T-helper 1 cell (primary cell): ENCODE measurements around the gene CXCL14.

Experiments
- DNase-seq, 5 donors: peaks; one replicate each; pipeline ENCODE4 v3.0.0-alpha.2; 2012 to 2020

Gene CXCL14

DNA sequence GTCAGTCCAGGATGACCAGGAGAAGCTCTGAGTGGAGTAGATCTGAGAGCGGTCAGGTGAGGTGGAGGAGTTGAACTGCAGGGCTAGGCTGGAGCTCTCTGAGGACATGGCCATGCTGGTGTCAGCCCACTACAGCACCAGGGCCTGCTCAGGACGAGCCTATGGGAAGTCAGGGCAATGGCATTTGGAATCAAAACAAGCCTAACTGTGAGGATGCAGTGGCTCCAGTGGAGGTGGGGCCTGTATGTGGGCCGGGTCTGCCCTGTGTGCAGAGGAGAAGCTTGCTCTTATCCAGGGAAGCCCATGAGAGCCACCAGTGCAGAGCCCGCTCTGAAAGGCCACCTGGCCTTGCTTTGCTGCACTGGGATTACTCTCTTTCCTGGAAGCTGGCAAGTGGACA lies 11.1 kb downstream of the CXCL14 start:
- DNase-seq: no peak

DNA sequence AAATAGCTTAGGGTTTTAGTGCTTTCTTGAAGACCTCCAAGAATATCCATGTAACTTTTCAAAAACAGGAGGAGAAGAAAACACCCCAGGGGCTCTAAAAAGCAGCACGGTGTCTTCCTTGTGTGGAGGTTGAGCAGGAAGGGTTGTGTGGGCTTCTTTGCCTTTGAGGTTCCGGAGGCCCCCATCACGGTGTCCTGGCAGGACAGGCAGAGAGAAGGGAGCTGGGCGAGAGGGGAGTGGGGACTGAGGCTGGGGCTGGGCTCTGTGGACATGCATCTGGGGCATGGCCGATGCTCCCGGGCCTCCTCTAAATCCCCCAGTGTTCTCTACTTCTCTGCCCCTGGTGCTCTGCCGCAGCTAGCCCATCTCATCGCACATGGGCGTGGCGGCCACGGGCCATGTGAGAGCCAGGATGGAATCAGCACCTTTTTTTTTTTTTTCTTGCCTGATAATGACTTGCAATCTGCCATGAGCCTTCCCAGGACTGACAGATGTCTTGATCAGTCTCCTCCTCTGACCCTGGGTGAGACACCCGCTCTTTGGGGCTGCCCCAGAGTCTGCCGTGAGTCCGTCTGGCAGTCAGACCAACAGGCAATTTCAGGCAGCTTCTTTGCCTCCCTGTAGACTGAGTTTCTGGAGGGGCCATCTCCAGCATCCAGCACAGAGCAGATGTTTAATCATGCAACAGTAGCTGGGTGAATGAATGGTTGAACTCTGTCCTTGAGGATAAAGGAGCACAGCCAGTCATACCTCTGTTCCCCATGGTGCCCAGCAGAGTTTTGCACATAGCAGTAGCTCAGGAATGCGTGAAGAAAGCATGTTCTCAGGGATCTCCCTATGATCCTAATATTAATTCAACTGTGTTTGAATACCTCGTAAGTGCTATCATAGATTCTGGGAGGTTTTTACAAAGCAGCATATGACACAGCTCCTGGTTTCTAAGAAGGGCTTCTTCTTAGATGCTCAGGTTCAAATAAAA lies 12.1 kb downstream of the CXCL14 start:
- DNase-seq: no peak

DNA sequence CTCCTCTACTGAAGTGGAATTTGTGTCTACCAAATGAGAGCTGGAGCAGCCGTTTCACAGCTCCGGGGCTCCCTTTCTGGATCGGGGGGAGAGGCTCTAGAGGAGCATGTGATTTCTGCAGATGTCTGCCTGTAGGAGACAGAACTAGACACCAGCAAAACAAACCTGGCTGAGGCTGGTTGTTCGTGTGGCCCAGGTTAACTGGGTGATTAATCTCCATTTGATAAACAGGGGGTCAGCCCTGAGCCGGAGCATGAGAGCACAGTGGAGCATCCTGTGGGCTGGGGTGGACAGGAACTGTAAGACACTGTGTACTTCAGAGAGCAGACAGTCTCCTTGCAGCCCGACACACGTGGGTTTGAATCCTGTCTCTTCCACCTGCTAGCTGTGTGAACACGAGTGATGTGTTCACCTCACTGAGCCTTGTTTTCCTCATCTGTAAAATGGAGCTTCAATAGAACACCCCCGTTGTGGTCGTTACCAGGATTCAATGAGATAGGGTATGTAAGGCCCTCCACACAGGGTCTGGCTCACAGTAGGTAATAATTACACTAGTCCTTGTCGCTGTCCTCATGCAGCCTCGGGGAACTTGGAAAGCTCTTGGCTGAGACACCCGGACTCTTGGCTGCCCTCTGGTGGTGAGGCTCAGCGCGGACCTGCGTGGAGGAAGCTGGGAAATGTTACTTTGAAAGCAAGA lies 12.9 kb downstream of the CXCL14 start:
- peak; percentile 17 to 59 (median 36) for DNase-seq

DNA sequence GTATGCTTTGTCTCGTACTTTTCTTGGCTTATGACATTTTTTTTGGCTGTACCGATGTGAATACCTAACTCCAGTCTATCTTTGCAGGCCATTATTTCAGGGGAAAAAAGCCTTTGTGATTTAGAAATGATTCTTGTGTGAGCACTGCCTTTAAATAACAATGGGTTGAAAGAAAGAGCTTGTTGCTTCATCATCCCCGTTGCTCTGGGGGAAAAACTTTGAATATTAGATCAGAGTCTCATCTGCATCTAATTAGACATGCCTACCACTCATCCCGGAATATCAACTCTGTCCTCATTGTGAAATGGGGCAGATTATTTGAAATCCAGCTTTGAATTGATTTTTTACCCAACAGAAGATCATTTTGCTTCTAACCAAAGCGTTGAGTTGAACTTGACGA lies 13.5 kb downstream of the CXCL14 start:
- DNase-seq: no peak

DNA sequence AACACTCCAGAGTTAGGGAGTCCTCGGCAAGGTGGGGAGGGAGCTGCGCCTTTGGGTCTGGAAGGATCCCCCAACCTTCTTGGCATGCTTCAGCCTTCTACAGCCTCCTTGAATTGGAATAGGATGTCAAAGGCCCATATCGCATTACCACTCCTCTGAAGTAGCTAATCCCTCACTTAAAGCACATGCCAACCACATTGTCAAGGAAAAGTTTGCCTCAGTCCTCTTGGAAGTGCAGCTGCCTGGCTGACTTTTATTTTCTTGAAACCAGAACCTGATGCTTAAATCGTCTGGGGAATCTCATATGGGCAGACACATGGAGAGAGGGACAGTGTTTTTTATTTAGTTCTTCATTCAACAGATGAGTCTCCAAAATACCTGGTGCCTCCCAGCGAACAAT lies 14.5 kb downstream of the CXCL14 start:
- DNase-seq: no peak

DNA sequence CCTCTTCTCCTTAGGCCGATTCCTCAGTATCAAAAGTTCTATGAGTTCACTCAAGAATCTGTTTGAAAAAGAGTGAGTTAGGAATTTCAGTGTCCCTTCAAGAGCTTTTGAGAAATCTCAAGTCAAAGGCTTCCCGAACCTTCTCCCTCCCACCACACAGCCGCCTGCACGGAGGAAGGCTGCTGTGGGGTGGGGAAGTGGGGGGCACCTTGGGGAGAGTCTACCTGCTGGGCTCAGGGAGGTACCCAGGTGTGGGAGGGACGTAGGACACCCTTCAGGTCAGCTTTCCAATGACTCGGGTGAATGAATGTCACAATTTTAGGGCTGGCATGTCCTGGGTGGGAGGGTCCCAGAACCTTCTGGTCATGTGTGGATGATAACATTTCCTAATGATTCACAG lies 17.5 kb downstream of the CXCL14 start:
- DNase-seq: no peak

DNA sequence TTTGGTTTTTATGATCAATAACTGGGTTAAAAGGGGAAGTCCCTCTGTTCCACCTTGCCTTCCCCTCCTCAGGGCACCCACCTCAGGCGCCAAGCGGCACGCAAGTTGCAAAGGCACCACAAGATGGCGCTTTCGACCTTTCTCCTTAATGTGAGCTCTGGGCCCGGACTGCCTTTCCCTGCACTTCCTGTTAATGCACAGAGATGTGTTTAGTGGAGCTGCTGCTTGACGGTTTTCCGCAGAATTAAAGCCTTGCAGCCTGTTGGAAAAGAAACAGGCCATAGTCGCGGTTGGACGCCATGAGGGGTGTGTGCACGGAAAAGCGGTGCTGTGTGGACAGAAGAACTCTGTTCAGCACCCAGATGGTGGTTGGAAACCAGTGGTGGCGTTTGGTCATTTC lies 17.9 kb downstream of the CXCL14 start:
- DNase-seq: peak in 3 of 5 donors; percentile 12 to 55 (median 37)

DNA sequence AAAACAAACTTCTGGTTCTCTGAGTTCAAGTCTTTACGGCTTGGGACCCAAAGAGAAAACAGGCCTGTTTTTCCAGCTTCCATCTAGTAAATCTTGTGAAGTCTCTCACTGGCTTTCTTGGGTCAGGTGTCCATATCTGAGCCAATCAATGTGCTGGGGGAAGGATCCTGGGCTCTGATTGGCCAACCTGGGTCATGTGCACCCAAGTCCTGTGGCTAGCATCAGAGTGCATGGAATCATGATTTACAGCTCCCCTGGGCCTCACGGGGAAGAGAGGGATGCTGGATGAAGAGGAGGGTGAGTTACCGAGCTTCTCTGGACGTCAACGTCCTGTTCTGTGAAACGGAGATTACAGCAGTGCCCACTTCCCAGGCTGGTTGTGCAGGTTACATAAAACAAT lies 19.4 kb downstream of the CXCL14 start:
- DNase-seq: no peak

DNA sequence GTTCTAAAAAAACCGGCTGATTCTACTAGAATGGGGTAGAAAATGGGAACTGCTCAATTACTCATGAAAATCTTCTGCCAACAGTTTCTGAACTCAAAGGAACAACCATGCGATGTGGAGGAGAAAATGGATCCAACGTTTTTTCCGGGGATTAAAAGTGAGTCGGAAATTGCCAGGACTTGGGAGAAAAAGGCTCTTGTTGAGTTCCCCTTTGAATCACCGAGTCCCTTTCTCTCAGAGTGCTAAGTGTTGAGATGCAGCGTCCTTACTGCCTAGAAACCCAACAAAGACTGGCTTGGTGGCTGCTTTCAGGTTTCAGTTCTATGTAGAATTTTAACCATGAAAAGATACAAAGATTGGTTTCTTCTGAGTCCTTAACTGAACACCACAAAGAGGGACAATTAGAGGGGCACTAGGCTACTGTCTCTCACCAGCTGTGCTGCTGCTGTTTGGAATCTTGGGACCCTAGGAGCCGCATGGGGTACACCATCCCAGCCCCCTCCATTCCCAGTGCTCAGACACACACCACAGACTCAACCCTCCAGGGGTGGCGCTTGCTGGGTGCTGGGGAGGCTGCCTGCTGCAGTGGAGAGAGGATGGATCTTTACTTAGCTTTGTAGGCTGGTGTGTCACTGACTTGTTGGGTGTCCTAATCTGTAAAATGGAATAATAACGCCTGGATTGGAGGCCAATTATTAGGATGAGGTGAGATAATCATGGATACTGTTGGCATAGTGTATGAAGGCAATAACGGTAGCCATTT lies 21.5 kb downstream of the CXCL14 start:
- no peak for DNase-seq

DNA sequence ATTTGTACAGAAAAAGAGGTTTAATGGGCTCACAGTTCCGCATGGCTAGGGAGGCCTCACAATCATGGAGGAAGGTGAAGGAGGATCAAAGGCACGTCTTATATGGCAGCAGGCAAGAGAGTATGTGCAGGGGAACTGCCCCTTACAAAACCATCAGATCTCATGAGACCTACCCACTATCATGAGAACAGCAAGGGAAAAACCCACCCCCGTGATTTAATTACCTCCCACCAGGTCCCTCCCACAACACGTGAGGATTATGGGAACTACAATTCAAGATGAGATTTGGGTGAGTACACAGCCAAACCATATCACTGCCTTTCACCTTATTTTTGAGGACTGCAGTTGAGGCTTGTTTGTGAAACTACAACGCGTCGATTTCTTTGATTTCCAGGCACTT lies 22.2 kb downstream of the CXCL14 start:
- no peak for DNase-seq

DNA sequence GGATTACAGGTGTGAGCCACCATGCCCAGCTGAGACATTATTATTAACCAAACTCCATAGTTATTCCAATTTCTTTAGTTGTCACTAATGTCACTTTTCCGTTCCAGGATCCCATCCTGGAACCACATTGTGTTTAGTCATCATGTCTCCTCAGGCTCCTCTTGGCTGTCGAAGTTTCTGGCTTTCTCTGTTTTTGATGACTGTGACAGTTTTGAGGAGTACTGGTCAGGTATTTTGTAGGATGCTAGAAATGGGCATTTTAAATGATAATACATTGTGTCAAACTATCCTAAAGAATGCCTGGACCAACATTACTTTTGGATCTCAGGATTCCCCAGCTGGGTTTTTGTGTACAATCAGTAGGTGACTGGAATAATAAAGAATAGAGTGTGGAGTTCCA lies 23.3 kb downstream of the CXCL14 start:
- no peak for DNase-seq

DNA sequence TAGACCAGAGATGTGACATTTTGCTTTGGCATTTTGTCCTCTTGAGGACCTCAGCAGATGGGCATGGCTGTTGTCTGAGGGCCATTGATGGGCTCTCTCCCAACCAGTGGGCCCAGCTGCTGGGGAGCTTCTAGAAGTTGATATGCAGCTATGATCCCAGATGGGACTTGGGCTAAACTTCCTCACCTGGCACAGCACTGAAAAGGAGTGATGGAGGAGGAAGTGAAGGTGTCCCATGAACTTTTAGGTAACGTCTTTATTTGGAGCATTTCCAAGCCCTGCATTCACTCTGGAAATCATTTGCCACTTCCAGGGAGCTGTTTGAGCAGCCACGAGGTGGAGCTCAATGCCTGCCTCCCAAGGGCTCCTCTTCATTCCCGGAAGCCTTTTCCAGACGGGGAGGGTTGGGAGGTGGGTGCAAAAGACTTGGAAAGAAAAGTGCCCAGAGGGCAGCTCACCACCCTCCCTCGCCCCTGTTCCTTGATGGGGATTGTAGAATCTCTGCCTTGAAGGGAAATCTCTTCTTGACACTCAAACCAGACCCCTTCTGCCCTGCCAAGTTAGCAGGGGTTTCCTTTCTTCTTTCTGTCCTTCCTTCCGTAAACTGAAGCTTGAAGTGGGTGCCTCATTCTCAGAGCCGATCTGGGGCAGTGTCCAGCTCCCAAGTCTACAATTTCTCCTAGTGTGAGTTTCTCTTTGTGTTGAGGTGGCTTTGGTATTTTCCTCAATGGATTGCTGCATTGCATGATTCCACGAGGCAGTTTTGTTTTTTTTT lies 24.9 kb downstream of the CXCL14 start:
- DNase-seq: no peak

DNA sequence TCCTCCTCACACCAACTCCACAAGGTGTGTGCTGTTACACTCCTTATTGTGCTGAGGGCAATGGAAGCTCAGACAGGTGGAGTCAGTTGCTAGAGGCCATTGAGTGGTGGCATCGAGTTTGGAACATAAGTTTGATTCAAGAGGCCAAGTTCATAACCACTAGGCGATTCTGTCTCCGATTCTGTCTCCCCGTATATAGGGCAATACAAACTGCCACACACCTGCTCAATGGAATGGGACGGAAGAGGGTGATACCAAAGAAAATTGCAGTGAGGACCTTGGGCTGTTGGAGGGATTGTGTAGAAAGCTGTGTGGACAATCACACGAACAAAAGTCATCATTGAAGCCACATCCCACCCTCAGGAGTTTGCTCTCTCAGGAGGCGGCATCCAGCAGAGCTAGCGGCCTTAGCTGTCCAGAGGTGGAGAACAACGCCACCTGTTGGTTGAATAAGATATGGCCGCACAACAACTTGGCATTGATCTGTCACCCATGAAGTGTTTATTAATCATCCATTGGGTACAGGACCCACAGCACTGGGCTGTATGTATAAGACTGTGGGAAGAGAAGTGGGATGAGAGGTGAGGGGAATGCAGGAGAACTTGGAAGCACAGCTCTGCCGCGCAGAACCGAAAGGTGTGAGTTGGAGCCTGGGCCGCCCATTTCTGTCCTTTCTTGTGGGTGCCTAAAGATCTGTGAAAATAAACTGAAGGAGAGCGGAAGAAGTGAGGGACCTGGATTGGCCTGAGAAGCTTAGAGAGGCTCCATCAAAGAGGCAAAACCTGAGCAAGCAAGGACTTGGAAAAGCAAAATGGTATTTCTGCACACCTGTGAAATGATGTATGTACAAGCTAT lies 27.0 kb downstream of the CXCL14 start:
- peak in 3 of 5 donors; percentile 16 to 53 (median 34) for DNase-seq

DNA sequence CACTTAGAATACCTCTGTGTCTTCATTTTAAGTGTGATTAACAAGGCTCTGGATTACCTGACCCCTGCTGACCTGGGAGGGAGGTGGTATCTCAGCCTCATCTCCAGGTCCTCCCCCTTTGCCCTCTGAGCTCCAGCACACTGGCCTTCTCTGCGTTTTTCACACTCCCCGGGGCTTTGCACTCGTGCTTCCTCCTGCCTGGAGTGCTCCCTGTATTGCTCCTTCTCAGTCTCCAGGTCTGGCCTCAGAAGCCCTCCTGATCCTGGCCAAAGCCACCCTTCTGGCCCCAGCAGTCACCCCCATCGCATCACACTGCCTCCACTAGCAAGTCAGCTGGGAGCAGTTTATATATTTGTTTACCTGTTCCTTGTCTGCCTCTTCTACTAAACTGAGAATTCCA lies 29.4 kb downstream of the CXCL14 start:
- DNase-seq: no peak

DNA sequence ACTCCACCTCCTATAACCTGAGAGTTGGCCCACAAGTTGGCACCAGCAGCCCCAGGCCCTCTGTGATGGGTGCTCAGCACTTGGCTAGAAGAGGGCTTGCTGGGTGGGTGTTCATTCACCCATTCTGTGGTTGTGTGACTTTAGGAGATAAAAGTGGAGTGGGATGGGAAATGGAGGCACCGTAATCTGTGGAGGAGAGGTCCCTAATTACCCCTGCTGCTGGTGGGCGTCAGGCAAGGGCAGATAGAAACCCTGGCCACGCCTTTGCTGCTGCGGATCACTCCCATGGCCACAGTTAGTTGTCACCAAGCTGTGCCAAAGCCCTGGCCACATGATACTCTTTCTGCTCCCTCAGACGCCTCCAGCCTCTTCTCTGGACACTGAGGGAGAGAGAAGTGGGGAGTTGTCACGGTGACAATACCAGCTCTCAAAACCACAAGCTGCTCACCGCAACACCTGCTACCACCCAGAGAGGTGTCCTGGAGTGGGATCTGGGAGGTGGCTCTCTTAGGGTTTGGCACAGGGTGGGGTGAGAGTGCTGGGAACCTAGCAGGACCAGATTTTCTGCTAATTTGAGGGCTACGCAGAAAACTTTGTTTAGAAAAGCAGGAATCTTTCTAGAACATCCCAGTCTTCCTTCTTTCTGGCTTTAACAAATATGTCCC lies 31.1 kb downstream of the CXCL14 start:
- DNase-seq: no peak

DNA sequence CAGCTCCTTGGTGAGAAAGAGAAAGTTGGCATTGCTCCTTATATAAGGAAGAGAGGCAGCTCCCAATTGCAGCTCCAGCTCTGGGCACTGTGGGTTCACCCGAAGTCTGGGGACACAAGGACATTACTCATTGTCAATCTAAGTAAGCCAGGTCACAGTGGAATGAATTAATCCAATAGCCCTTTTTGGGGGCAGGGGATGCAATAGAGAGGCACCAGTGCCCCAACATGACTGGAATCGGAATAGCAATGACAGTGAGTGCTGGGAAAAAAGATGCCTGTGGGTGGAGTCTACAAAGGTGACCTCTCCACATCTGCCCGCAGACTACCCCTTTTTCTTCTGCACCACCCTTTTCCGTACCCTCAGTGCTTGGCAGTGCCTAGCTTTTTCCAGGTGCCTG lies 31.9 kb downstream of the CXCL14 start:
- no peak for DNase-seq

DNA sequence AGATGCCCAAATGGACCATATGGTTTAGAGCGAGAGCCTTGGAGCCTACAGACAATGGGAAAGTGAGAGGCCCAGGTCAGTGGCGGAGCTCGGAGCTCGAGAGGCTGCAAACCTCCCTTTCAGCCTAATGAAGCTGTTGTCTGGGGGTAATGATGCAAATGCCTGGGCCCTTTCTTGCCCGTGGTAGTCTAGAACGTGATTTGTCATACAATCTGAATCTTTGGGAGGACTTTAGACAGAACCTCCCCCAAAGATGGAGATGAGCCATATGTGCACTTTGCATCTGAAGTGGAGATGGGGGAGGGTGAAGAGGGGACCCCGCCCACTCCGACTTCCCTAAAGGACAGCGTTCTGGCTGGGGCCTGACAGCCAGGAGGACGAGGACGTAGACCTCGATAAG lies 32.7 kb downstream of the CXCL14 start:
- DNase-seq: no peak

DNA sequence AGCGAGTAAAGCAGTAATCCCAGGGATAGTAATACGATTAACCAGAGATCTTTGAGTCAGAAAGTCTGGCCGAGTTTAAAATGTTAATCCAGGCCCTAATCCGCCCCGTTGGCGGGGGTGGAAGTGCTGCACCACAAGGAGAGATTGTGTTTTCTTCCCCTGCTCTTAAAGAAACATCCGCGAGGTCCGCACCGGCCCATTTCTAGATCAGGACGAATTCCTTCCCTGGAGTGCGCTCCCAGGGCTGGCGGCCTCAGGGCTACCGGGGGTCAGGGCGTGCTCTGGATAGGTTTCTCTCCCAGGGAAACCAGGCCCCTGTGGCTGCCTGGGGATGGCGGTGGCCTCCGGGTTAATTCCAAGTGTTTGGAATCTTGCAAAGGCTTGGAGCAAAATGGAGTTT lies 33.7 kb downstream of the CXCL14 start:
- no peak for DNase-seq

DNA sequence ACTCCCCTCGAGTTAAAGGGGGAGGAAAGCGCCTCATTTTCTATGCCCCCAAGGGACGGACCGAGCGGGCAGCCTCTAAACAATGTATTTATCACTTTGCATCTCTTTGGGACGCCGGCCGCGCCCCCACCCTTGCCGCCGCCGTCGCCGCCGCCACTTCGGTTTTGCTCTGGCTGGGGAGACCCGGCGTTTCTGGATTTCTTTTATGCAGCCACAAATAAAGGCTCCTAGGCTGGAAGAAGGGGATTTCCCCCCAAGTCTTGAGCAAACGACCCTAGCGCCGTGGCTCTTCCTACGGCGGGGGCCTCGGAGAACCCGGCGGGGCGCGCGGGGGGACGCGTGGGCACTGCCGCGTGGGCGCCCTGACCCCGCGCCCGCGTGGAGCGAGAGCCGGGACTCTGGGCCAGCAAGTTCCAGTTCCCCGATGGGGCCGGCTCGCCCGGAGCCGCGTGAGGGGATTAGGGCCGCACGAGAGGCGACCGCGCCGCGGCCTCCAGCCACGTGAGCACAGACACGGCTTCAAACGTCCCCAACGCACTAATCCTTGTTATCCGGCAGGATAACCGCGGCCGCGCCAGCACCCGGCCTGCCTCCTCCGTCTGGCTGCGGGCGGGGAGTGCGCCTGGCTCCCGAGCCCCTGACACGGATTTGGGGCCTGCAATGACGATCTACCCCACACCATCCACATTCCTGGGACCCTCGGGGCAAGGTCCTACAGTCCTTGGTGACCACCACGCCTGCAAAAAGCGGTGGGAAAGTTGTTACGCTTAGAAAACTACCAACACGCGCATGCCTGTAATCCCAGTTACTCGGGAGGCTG lies 35.1 kb downstream of the CXCL14 start:
- no peak for DNase-seq

DNA sequence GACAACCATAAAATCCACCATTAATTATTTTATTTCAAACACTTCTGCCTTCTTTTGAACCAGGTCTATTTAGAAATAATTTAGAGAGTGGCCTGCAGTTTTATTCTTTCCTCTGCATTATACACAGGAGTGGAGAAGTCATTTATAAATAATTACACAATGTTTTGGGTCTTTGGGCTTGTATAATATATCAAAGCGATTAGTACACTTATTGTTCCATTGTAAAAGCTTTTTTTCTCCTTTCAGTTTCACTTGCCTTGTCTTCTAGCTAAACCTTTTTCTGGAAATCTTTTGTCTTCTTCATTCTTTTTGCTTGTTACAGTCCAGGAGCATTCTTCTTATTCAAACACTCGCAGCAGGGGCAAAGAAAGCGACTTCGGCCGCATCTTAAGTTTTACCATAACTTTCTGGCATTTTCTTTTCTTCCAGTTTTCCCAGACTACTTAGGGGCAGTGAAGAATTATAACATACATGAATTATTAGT lies 35.7 kb downstream of the CXCL14 start:
- DNase-seq: no peak
